PC-9 (cell line): ENCODE results near the gene DPYD.

Experiments used
- EZH2 ChIP-seq: fragments of 200-600 bp; sonication (generic); IDR thresholded peaks from 2 replicates; pipeline ENCODE4 v1.8.0; 2017; ENCODE audit warnings: antibody characterized with exemption, low read depth
- TF ChIP-seq, protein P1 (sequence below): fragments of 200-600 bp; sonication (generic); conservative IDR thresholded peaks from 2 replicates; pipeline ENCODE4 v1.6.1; 2017; ENCODE audit warnings: mixed run types, antibody characterized with exemption, mild to moderate bottlenecking, moderate library complexity

DNA sequence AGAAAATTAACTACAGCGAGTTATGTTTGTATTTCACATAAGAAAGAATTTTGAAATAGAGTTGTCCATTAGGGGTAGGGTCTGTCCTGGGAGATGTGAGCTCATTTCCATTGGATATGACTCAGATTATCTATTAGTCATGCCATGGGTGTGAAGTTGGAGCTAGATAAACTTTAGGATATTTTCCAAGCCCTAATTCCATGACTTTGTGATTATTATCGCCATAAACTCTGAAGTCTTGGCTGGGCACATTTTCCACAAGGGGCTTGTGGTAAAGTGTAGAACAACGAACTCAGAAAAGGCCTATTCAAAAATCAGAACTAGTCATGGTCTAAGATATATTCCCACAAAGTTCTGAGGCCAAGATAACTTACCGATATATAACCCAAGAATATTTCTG is 396.6 kb downstream of the DPYD start:
- TF ChIP-seq, protein P1, sequence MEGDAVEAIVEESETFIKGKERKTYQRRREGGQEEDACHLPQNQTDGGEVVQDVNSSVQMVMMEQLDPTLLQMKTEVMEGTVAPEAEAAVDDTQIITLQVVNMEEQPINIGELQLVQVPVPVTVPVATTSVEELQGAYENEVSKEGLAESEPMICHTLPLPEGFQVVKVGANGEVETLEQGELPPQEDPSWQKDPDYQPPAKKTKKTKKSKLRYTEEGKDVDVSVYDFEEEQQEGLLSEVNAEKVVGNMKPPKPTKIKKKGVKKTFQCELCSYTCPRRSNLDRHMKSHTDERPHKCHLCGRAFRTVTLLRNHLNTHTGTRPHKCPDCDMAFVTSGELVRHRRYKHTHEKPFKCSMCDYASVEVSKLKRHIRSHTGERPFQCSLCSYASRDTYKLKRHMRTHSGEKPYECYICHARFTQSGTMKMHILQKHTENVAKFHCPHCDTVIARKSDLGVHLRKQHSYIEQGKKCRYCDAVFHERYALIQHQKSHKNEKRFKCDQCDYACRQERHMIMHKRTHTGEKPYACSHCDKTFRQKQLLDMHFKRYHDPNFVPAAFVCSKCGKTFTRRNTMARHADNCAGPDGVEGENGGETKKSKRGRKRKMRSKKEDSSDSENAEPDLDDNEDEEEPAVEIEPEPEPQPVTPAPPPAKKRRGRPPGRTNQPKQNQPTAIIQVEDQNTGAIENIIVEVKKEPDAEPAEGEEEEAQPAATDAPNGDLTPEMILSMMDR = no peak
- TF ChIP-seq EZH2 = no peak
